A673 (cell line): ENCODE measurements around the gene BLACAT1. TPM values are rescaled to one million over a fixed set of nuclear protein-coding genes. Genes with fewer than 3 reads are reported as not detected.

Experiments
- BruUV-seq: library from RNA; stranded (reverse); fragments of 400-500 nt; replicated peaks from 2 replicates; lab custom pipeline; 2021; lab: Mats Ljungman, UMichigan
- CTCF ChIA-PET: fragments of 300-600 bp; sonication (Branson Sonifier 250); formaldehyde crosslinking; loops from one replicate; lab custom pipeline; 2022; ENCODE audit warnings: antibody characterized with exemption; lab: Charles Lee
- POLR2A ChIA-PET: fragments of 300-600 bp; sonication (Branson Sonifier 250); formaldehyde crosslinking; loops from one replicate; lab custom pipeline; 2022; ENCODE audit warnings: antibody characterized with exemption; ENCODE audit not compliant: low non-redundant PET; lab: Charles Lee
- DNase-seq: peaks from one replicate; pipeline ENCODE4 v3.0.0-alpha.2; 2015; ENCODE audit warnings: low spot score
- H3K27ac ChIP-seq: fragments of 200-600 bp; sonication (generic); 2 replicates; pipeline ENCODE4 v1.5.1; 2016; ENCODE audit warnings: mixed run types, low read depth, mild to moderate bottlenecking, mixed read lengths, antibody characterized with exemption, low read length; ENCODE audit not compliant: poor library complexity, severe bottlenecking
- H3K27me3 ChIP-seq: fragments of 200-600 bp; sonication (generic); replicated peaks from 2 replicates; pipeline ENCODE4 v1.6.1; 2017; ENCODE audit warnings: mixed run types, low read depth, mild to moderate bottlenecking, mixed read lengths, antibody characterized with exemption, low read length; ENCODE audit not compliant: insufficient read depth, poor library complexity
- H3K36me3 ChIP-seq: fragments of 200-600 bp; sonication (generic); 2 replicates; pipeline ENCODE4 v1.6.1; 2016; ENCODE audit warnings: mixed run types, mild to moderate bottlenecking, mixed read lengths, antibody characterized with exemption, low read length; ENCODE audit not compliant: insufficient read depth, poor library complexity, severe bottlenecking
- H3K4me1 ChIP-seq: fragments of 200-600 bp; sonication (generic); 2 replicates; pipeline ENCODE4 v1.6.1; 2017; ENCODE audit warnings: mixed run types, mild to moderate bottlenecking, mixed read lengths, antibody characterized with exemption, low read length; ENCODE audit not compliant: insufficient read depth, poor library complexity, severe bottlenecking
- H3K4me3 ChIP-seq: fragments of 200-600 bp; sonication (generic); 2 replicates; pipeline ENCODE4 v1.5.1; 2016; ENCODE audit warnings: low read depth, mixed run types, mild to moderate bottlenecking, mixed read lengths, low read length; ENCODE audit not compliant: poor library complexity, severe bottlenecking
- H3K9me3 ChIP-seq: fragments of 200-600 bp; sonication (generic); 2 replicates; pipeline ENCODE4 v1.6.1; 2016; ENCODE audit warnings: mixed run types, low read depth, mild to moderate bottlenecking, mixed read lengths, antibody characterized with exemption, low read length; ENCODE audit not compliant: poor library complexity, severe bottlenecking
- CTCF ChIP-seq: fragments of 300-800, 200-600 bp; sonication (generic); conservative IDR thresholded peaks from 2 replicates; pipeline ENCODE4 v1.5.1; 2017; ENCODE audit warnings: low read depth, mild to moderate bottlenecking, antibody characterized with exemption, low read length, moderate library complexity, mixed read lengths
- EZH2 ChIP-seq: fragments of 200-600 bp; sonication (generic); IDR thresholded peaks from 2 replicates; pipeline ENCODE4 v1.6.1; 2017; ENCODE audit warnings: borderline replicate concordance, low read depth, mild to moderate bottlenecking, mixed read lengths, antibody characterized with exemption, low read length; ENCODE audit not compliant: poor library complexity, severe bottlenecking
- intact Hi-C: fragments of 100-400 bp; cut with micrococcal nuclease; formaldehyde crosslinking; loops from one replicate; pipeline ENCODE4 v1.10.0; 2022; ENCODE audit not compliant: unreplicated experiment
- total RNA-seq: library from RNA; stranded (reverse); gene quantifications from 2 replicates; pipeline ENCODE4 v1.2.3, GENCODE V29; 2021

BLACAT1 gene
- total RNA-seq, 1 experiment from 2014 or later = 0.45 TPM

DNA sequence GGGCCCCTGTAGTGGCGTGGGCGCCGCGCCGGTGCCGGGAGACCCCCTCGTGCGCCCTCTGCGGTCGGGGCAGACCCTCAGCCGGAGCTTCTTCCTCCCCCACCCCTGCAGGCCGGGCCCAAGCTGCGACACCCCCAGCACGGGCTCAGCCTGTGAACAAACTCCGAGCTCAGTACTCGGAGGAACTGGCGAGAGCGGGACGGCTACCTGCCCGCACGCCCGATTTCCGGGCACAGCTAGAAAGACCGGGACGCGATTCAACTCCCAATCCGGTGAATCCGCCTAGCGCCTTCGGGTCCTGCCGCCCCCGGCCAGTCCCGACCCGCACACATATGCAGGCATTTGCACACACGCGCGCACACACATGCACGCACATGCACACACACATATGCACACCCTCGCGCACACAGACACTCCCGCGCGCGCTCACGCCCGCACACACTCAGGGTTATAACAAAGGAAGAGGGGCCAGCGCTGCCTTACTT, 580 bp upstream of the BLACAT1 start:
- Histone ChIP-seq H3K27me3 (peaks cover 43% of the 10 kb centered on the region), H3K4me1 (peaks cover 16% of the 10 kb centered on the region), H3K36me3 (no peaks in the 10 kb centered on the region), H3K4me3 (peak overlapping the region; percentile 48), H3K9me3 (no peaks in the 10 kb centered on the region), H3K27ac (no peak overlapping the region)
- intact Hi-C loops = no loop called here
- peak; percentile 23; the same call in 1 of the 2 replicates for TF ChIP-seq CTCF
- TF ChIP-seq EZH2 = peak; percentile 93
- ChIA-PET POLR2A (interaction anchor here (0.7 kb wide), 1 partner anchor 1321 kb away, joined by 3 read pairs; no protein-coding TSS in a partner anchor), CTCF (interaction anchor here (0.7 to 1.4 kb wide), 3 partner anchors 17 to 79 kb away, joined by 3 to 11 read pairs (median 4); no protein-coding TSS in a partner anchor)
- DNase-seq = no peak
- BruUV-seq = no TSS peak

- intact Hi-C loops = no loop called here
Measured at GRCh38 chr1:205454903-205455335, 926 bp downstream of the BLACAT1 start.

DNA sequence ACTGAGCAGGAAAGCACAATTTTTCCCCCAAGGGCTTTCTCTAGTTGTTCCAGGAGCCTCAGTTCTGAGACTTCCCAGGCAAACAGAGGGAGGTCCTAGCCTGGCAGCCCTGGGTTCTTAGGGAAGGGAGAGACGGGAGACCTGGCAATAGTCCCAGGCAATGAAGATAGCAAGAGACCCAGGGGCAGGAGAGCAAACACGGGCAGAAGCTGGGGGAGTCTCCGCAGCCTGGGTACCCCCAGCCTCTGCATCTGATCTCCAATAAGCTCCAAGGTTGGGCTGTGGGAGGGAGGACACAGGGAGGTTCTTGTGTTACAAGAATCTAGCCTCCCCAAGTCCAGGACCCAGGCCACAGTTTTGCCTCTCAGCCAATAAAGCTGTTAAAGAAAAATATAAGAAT, 2.4 kb downstream of the BLACAT1 start:
- POLR2A ChIA-PET = no interaction called here
- BruUV-seq = no TSS peak
- CTCF ChIA-PET = interaction anchor here (0.6 kb wide), 1 partner anchor 1266 kb away, joined by 3 read pairs; no protein-coding TSS in a partner anchor

More at GRCh38 chr1:205454903-205455335, 926 bp downstream of the BLACAT1 start:
- CTCF ChIA-PET = no interaction called here
- H3K4me1 ChIP-seq = peaks cover 29% of the 10 kb centered on the region
- H3K27ac ChIP-seq = no peak overlapping the region
- no peak for DNase-seq
- peaks cover 43% of the 10 kb centered on the region for H3K27me3 ChIP-seq
- no TSS peak for BruUV-seq
- H3K4me3 ChIP-seq = no peak overlapping the region
- no peaks in the 10 kb centered on the region for H3K36me3 ChIP-seq
- POLR2A ChIA-PET = no interaction called here
- no peak for TF ChIP-seq CTCF
- no peaks in the 10 kb centered on the region for H3K9me3 ChIP-seq

More for the DNA sequence above, 2.4 kb downstream of the BLACAT1 start:
- DNase-seq = no peak
- intact Hi-C loops = no loop called here
- Histone ChIP-seq H3K4me1 (peaks cover 42% of the 10 kb centered on the region), H3K4me3 (no peak overlapping the region), H3K27me3 (peaks cover 43% of the 10 kb centered on the region), H3K27ac (no peak overlapping the region), H3K9me3 (no peaks in the 10 kb centered on the region), H3K36me3 (no peaks in the 10 kb centered on the region)
- TF ChIP-seq CTCF (no peak), EZH2 (no peak)
